ENCODE data around the gene ZNF467. TPM values are rescaled to one million over a fixed set of nuclear protein-coding genes. Genes with fewer than 3 reads are reported as not detected.

The ZNF467 gene
- total and polyA plus RNA-seq, 2 donors = 3.8 to 8.8 TPM

DNA sequence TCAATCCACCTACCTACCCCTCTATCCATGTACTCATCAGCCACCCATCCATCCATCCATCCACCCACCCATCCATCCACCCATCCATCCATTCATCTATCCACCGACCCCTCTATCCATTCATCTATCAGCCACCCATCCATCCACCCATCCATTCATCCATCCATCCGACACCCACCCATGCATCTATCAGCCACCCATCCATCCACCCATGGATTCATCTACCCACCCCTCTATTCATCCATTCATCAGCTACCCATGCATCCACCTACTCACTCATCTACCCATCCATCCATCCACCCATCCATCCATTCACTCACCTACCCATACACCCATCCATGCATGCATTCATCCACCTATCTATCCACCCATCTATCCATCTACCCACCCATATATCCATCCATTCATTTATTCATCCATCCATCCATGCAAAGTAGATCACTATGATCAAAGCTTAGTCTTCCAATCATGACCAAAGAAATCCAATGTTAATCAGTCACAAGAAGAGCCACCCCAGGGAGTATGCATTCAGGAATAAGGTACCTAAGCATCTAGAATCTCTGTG lies 27.7 kb upstream of the ZNF467 start:
- DNase-seq (ENCODE audit: low read depth in 6 of 9, low spot score in 9 of 9) = no peak
- peaks cover 0 to 6% of the 10 kb centered on the region in 2 donors for H3K4me1 ChIP-seq (ENCODE audit: control insufficient read depth in 2 of 2, insufficient read depth in 2 of 2, low read length in 2 of 2)
- H3K9me3 ChIP-seq (ENCODE audit: control insufficient read depth in 2 of 2, insufficient read depth in 1 of 2, low read length in 1 of 2) = no peaks in the 10 kb centered on the region
- H3K27ac ChIP-seq (ENCODE audit: low read depth in 1 of 2, low read length in 1 of 2) = no peak overlapping the region
- no peak overlapping the region for H3K4me3 ChIP-seq (ENCODE audit: low read length in 2 of 2)
- no peaks in the 10 kb centered on the region for H3K36me3 ChIP-seq (ENCODE audit: control insufficient read depth in 2 of 2, insufficient read depth in 2 of 2, low read length in 1 of 2)
- H3K27me3 ChIP-seq (ENCODE audit: control insufficient read depth in 2 of 2, insufficient read depth in 1 of 2, low read length in 1 of 2) = peaks cover 0 to 5% of the 10 kb centered on the region in 2 donors
- WGBS = 100% methylated on average over 2 of the region's 2 CpGs

DNA sequence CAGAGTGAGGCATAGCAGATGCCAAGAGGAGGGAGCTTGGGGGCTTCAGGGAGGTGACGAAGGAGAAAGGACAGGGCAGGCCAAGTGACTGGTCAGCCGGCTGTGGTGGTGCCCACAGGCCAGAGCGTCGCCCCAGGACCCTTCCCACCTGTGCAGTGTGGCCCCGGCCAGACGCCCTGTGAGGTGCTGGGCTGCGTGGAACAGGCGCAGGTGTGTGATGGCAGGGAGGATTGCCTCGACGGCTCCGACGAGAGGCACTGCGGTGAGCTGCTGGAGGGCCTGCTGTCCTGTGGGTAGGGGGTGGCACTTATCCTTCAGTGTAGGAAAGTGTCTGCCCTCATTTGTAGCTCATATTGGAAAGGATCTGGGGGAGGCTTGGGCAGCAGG lies 26.8 kb upstream of the ZNF467 start:
- DNase-seq (ENCODE audit: low read depth in 6 of 9, low spot score in 9 of 9) = no peak
- Histone ChIP-seq H3K36me3 (ENCODE audit: control insufficient read depth in 2 of 2, insufficient read depth in 2 of 2, low read length in 1 of 2) (no peaks in the 10 kb centered on the region), H3K27ac (ENCODE audit: low read depth in 1 of 2, low read length in 1 of 2) (no peak overlapping the region), H3K27me3 (ENCODE audit: control insufficient read depth in 2 of 2, insufficient read depth in 1 of 2, low read length in 1 of 2) (peaks cover 0 to 6% of the 10 kb centered on the region in 2 donors), H3K4me3 (ENCODE audit: low read length in 2 of 2) (no peak overlapping the region), H3K9me3 (ENCODE audit: control insufficient read depth in 2 of 2, insufficient read depth in 1 of 2, low read length in 1 of 2) (no peaks in the 10 kb centered on the region), H3K4me1 (ENCODE audit: control insufficient read depth in 2 of 2, insufficient read depth in 2 of 2, low read length in 2 of 2) (peaks cover 0 to 6% of the 10 kb centered on the region in 2 donors)
- WGBS = 93% methylated on average over 13 of the region's 13 CpGs

DNA sequence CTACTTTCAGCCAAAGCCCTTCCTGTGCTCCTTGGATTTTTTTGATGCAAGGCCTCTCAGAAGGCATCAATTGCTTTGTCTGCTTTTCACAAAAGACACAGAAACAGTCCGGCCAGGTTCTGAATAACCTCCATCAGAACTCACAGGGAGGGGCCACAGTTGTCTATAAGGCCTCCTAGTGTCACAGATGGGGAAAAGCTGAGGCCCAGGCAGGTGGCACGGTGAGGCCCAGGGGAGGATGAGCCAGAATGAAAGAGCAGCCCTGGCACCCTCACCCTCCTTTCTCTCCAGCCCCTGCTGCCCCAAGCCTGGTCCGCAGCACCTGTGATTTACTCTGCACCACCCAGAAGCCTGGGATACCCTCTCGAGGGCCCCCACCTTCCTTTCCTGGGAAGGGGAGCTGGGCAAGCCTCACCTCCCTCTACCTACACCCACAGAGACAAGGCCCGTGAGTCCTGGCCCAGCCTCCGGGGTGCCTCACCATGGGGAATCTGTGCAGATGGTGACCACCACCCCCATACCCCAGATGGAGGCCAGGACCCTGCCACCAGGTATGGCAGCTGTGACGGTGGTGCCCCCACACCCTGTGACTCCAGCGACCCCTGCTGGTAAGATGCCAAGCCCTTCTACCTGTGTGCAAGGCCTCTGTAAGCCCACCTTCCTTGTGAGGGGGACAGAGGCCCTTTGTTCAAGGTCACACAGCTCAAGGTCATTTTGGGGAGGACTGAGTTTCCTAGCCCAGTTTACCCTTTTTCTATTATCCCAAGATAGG lies 26.2 kb upstream of the ZNF467 start:
- Histone ChIP-seq H3K36me3 (ENCODE audit: control insufficient read depth in 2 of 2, insufficient read depth in 2 of 2, low read length in 1 of 2) (no peaks in the 10 kb centered on the region), H3K9me3 (ENCODE audit: control insufficient read depth in 2 of 2, insufficient read depth in 1 of 2, low read length in 1 of 2) (no peaks in the 10 kb centered on the region), H3K4me3 (ENCODE audit: low read length in 2 of 2) (no peak overlapping the region), H3K4me1 (ENCODE audit: control insufficient read depth in 2 of 2, insufficient read depth in 2 of 2, low read length in 2 of 2) (peaks cover 0 to 6% of the 10 kb centered on the region in 2 donors), H3K27me3 (ENCODE audit: control insufficient read depth in 2 of 2, insufficient read depth in 1 of 2, low read length in 1 of 2) (peaks cover 0 to 11% of the 10 kb centered on the region in 2 donors), H3K27ac (ENCODE audit: low read depth in 1 of 2, low read length in 1 of 2) (no peak overlapping the region)
- DNase-seq (ENCODE audit: low read depth in 6 of 9, low spot score in 9 of 9) = peak; percentile 9 to 71 (median 39)
- WGBS = 71% methylated on average over 8 of the region's 8 CpGs

DNA sequence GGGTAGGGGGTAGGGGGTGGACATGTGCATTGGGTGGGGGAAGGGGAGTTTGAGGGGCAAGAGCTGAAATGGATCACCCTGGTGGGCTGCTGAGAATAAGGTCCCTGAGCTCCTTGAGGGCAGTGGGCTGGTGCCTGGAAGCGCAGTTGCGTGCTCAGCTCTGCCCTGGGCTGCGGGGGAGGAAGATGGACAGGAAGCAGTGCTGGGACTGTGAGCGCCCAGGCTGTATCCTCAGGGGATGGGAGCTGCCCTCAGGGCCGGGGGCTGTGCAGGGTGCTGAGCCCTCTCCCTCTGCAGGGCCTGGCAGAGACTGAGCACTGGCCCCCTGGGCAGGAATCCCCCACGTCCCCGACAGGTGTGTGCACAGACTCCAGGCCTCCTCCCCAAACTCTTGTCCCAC lies 24.4 kb upstream of the ZNF467 start:
- peaks cover 0 to 9% of the 10 kb centered on the region in 2 donors for H3K4me1 ChIP-seq (ENCODE audit: control insufficient read depth in 2 of 2, insufficient read depth in 2 of 2, low read length in 2 of 2)
- H3K27me3 ChIP-seq (ENCODE audit: control insufficient read depth in 2 of 2, insufficient read depth in 1 of 2, low read length in 1 of 2) = peaks cover 0 to 19% of the 10 kb centered on the region in 2 donors
- 98% methylated on average over 7 of the region's 7 CpGs for WGBS
- no peaks in the 10 kb centered on the region for H3K36me3 ChIP-seq (ENCODE audit: control insufficient read depth in 2 of 2, insufficient read depth in 2 of 2, low read length in 1 of 2)
- no peak overlapping the region for H3K27ac ChIP-seq (ENCODE audit: low read depth in 1 of 2, low read length in 1 of 2)
- no peaks in the 10 kb centered on the region for H3K9me3 ChIP-seq (ENCODE audit: control insufficient read depth in 2 of 2, insufficient read depth in 1 of 2, low read length in 1 of 2)
- no peak overlapping the region for H3K4me3 ChIP-seq (ENCODE audit: low read length in 2 of 2)
- no peak for DNase-seq (ENCODE audit: low read depth in 6 of 9, low spot score in 9 of 9)

DNA sequence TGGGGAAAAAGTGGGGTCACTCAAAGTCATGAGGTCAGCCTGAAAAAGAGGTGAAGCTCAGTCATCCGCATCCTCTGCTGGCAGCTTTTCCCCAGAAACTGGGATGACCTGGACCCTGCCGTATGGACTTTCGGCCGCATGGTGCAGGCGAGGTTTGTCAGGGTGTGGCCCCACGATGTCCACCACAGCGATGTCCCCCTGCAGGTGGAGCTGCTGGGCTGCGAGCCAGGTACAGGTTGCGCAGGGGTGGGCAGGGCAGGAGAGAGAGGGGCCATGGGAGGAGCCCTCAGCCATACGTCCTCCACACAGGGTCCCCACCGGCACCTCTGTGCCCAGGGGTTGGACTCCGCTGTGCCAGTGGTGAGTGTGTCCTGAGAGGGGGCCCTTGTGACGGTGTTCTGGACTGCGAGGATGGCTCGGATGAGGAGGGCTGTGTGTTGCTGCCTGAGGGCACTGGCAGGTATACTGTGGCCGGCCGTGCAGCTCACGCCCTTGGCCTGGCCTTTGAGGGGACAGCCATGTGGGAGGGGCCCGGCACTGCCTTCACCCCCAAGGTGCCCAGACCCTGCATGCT lies 23.0 kb upstream of the ZNF467 start:
- no peaks in the 10 kb centered on the region for H3K9me3 ChIP-seq (ENCODE audit: control insufficient read depth in 2 of 2, insufficient read depth in 1 of 2, low read length in 1 of 2)
- no peak for DNase-seq (ENCODE audit: low read depth in 6 of 9, low spot score in 9 of 9)
- H3K27ac ChIP-seq (ENCODE audit: low read depth in 1 of 2, low read length in 1 of 2) = no peak overlapping the region
- peaks cover 0 to 33% of the 10 kb centered on the region in 2 donors for H3K27me3 ChIP-seq (ENCODE audit: control insufficient read depth in 2 of 2, insufficient read depth in 1 of 2, low read length in 1 of 2)
- H3K4me3 ChIP-seq (ENCODE audit: low read length in 2 of 2) = no peak overlapping the region
- WGBS = 96% methylated on average over 19 of the region's 19 CpGs
- H3K36me3 ChIP-seq (ENCODE audit: control insufficient read depth in 2 of 2, insufficient read depth in 2 of 2, low read length in 1 of 2) = no peaks in the 10 kb centered on the region
- peaks cover 0 to 4% of the 10 kb centered on the region in 2 donors for H3K4me1 ChIP-seq (ENCODE audit: control insufficient read depth in 2 of 2, insufficient read depth in 2 of 2, low read length in 2 of 2)

DNA sequence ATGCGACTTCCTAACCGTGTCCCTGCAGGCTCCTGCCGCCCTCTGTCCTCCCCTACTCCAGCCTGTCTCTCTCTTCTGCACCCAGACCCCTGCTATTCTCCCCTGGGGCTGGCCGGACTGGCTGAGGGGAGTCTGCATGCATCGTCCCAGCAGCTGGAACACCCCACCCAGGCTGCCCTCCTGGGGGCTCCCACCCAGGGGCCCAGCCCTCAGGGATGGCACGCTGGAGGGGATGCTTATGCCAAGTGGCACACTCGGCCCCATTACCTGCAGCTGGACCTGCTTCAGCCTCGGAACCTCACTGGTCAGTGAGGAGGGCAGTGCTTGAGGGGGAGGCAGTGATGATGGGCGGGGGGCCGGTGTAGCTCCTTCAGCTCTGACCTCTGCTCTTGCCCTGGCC lies 21.7 kb upstream of the ZNF467 start:
- H3K9me3 ChIP-seq (ENCODE audit: control insufficient read depth in 2 of 2, insufficient read depth in 1 of 2, low read length in 1 of 2) = no peaks in the 10 kb centered on the region
- WGBS = 96% methylated on average over 10 of the region's 10 CpGs
- no peak overlapping the region for H3K4me3 ChIP-seq (ENCODE audit: low read length in 2 of 2)
- H3K4me1 ChIP-seq (ENCODE audit: control insufficient read depth in 2 of 2, insufficient read depth in 2 of 2, low read length in 2 of 2) = peaks cover 0 to 4% of the 10 kb centered on the region in 2 donors
- no peaks in the 10 kb centered on the region for H3K36me3 ChIP-seq (ENCODE audit: control insufficient read depth in 2 of 2, insufficient read depth in 2 of 2, low read length in 1 of 2)
- H3K27me3 ChIP-seq (ENCODE audit: control insufficient read depth in 2 of 2, insufficient read depth in 1 of 2, low read length in 1 of 2) = peaks cover 6 to 43% of the 10 kb centered on the region in 2 donors
- DNase-seq (ENCODE audit: low read depth in 6 of 9, low spot score in 9 of 9) = no peak
- H3K27ac ChIP-seq (ENCODE audit: low read depth in 1 of 2, low read length in 1 of 2) = no peak overlapping the region

DNA sequence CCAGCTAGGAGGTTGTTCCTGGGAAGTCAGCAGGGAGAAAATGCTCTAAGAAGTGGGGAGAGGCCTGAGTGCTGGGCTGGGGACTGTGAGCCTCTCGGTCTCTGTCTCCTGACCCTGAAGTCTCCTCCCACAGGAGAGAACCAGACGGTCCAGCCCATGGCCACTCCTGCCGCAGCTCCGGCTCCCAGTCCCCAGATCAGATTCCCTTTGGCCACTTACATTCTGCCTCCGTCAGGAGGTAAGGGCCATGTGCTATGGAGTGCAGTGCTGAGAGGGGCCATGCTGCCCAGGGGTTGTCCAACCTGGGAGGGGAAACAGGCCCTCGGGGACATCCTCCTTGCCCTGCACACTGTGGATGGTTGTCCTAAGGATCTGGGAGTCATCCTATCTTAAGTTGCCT lies 21.3 kb upstream of the ZNF467 start:
- WGBS = 93% methylated on average over 6 of the region's 6 CpGs
- no peak for DNase-seq (ENCODE audit: low read depth in 6 of 9, low spot score in 9 of 9)
- peaks cover 0 to 4% of the 10 kb centered on the region in 2 donors for H3K9me3 ChIP-seq (ENCODE audit: control insufficient read depth in 2 of 2, insufficient read depth in 1 of 2, low read length in 1 of 2)
- H3K36me3 ChIP-seq (ENCODE audit: control insufficient read depth in 2 of 2, insufficient read depth in 2 of 2, low read length in 1 of 2) = no peaks in the 10 kb centered on the region
- H3K4me1 ChIP-seq (ENCODE audit: control insufficient read depth in 2 of 2, insufficient read depth in 2 of 2, low read length in 2 of 2) = peaks cover 0 to 4% of the 10 kb centered on the region in 2 donors
- no peak overlapping the region for H3K27ac ChIP-seq (ENCODE audit: low read depth in 1 of 2, low read length in 1 of 2)
- no peak overlapping the region for H3K4me3 ChIP-seq (ENCODE audit: low read length in 2 of 2)
- peaks cover 10 to 48% of the 10 kb centered on the region in 2 donors for H3K27me3 ChIP-seq (ENCODE audit: control insufficient read depth in 2 of 2, insufficient read depth in 1 of 2, low read length in 1 of 2)

DNA sequence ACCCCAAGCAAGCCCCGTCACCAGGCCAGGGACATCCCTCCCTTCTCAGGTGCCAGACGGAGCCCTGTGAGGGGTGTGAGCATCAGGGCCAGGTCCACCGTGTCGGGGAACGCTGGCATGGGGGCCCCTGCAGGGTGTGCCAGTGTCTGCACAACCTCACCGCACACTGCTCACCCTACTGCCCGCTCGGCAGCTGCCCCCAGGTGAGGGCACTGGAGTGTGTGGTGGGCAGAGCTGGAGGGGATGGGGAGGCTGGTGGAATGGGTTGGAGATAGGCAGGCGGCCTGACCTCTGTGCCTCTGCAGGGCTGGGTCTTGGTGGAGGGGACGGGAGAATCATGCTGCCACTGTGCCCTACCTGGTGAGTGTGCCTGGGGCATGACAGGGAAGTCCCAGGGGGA lies 19.9 kb upstream of the ZNF467 start:
- peaks cover 0 to 4% of the 10 kb centered on the region in 2 donors for H3K9me3 ChIP-seq (ENCODE audit: control insufficient read depth in 2 of 2, insufficient read depth in 1 of 2, low read length in 1 of 2)
- no peak overlapping the region for H3K27ac ChIP-seq (ENCODE audit: low read depth in 1 of 2, low read length in 1 of 2)
- H3K36me3 ChIP-seq (ENCODE audit: control insufficient read depth in 2 of 2, insufficient read depth in 2 of 2, low read length in 1 of 2) = no peaks in the 10 kb centered on the region
- DNase-seq (ENCODE audit: low read depth in 6 of 9, low spot score in 9 of 9) = no peak
- peaks cover 0 to 4% of the 10 kb centered on the region in 2 donors for H3K4me1 ChIP-seq (ENCODE audit: control insufficient read depth in 2 of 2, insufficient read depth in 2 of 2, low read length in 2 of 2)
- 93% methylated on average over 10 of the region's 10 CpGs for WGBS
- peaks cover 18 to 62% of the 10 kb centered on the region in 2 donors for H3K27me3 ChIP-seq (ENCODE audit: control insufficient read depth in 2 of 2, insufficient read depth in 1 of 2, low read length in 1 of 2)
- H3K4me3 ChIP-seq (ENCODE audit: low read length in 2 of 2) = no peak overlapping the region

DNA sequence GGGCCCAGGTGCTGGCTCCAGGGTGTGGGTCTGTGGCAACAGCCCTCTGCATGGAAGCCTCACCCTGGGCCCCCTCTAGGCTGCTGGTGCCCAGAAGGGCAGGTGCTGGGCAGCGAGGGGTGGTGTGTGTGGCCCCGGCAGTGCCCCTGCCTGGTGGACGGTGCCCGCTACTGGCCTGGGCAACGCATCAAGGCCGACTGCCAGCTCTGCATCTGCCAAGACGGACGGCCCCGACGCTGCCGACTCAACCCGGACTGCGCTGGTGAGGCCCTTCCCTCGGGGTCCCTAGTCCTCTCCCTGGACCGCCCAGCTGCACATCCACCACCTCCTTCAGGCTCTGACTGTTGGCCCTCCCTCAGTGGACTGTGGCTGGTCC lies 18.8 kb upstream of the ZNF467 start:
- no peak for DNase-seq (ENCODE audit: low read depth in 6 of 9, low spot score in 9 of 9)
- Histone ChIP-seq H3K27ac (ENCODE audit: low read depth in 1 of 2, low read length in 1 of 2) (no peak overlapping the region), H3K4me3 (ENCODE audit: low read length in 2 of 2) (no peak overlapping the region), H3K27me3 (ENCODE audit: control insufficient read depth in 2 of 2, insufficient read depth in 1 of 2, low read length in 1 of 2) (peaks cover 18 to 72% of the 10 kb centered on the region in 2 donors), H3K9me3 (ENCODE audit: control insufficient read depth in 2 of 2, insufficient read depth in 1 of 2, low read length in 1 of 2) (peaks cover 0 to 4% of the 10 kb centered on the region in 2 donors), H3K4me1 (ENCODE audit: control insufficient read depth in 2 of 2, insufficient read depth in 2 of 2, low read length in 2 of 2) (peaks cover 0 to 4% of the 10 kb centered on the region in 2 donors), H3K36me3 (ENCODE audit: control insufficient read depth in 2 of 2, insufficient read depth in 2 of 2, low read length in 1 of 2) (no peaks in the 10 kb centered on the region)
- 95% methylated on average over 15 of the region's 15 CpGs for WGBS

All from thymus (tissue), 11 donors.